ENCODE measurements around the gene MUC5B.

Gene MUC5B

GRCh38 chr11:1269957-1270356, 47.1 kb downstream of the MUC5B start:
- no peak for DNase-seq

- no peak for DNase-seq
Observed at GRCh38 chr11:1270476-1270875, 47.6 kb downstream of the MUC5B start.

- DNase-seq, result no peak
Observed at GRCh38 chr11:1271002-1271401, 48.1 kb downstream of the MUC5B start.

GRCh38 chr11:1271406-1271805, 48.5 kb downstream of the MUC5B start:
- no peak for DNase-seq

- no peak for DNase-seq
Observed at GRCh38 chr11:1271927-1272326, 49.1 kb downstream of the MUC5B start.

- DNase-seq, result no peak
Observed at GRCh38 chr11:1272531-1272930, 49.7 kb downstream of the MUC5B start.

- no peak for DNase-seq
Observed at GRCh38 chr11:1274501-1274900, 51.6 kb downstream of the MUC5B start.

GRCh38 chr11:1275021-1275420, 52.2 kb downstream of the MUC5B start:
- no peak for DNase-seq

GRCh38 chr11:1276041-1276790, 53.4 kb downstream of the MUC5B start:
- DNase-seq, result no peak

GRCh38 chr11:1276866-1277615, 54.2 kb downstream of the MUC5B start:
- DNase-seq, result no peak

- DNase-seq, result no peak
Observed at GRCh38 chr11:1277936-1278512, 55.2 kb downstream of the MUC5B start.

GRCh38 chr11:1278766-1279673, 56.2 kb downstream of the MUC5B start:
- no peak for DNase-seq

- DNase-seq, result no peak
Observed at GRCh38 chr11:1279674-1280055, 56.8 kb downstream of the MUC5B start.

GRCh38 chr11:1280116-1281035, 57.5 kb downstream of the MUC5B start:
- no peak for DNase-seq

GRCh38 chr11:1281326-1281973, 58.6 kb downstream of the MUC5B start:
- DNase-seq, result no peak

GRCh38 chr11:1281974-1282365, 59.1 kb downstream of the MUC5B start:
- DNase-seq, result no peak

GRCh38 chr11:1283091-1283511, 60.2 kb downstream of the MUC5B start:
- no peak for DNase-seq

- DNase-seq, result no peak
Observed at GRCh38 chr11:1283906-1284305, 61.0 kb downstream of the MUC5B start.

GRCh38 chr11:1285316-1285744, 62.5 kb downstream of the MUC5B start:
- DNase-seq, result no peak

GRCh38 chr11:1285876-1286275, 63.0 kb downstream of the MUC5B start:
- DNase-seq, result no peak

- no peak for DNase-seq
Observed at GRCh38 chr11:1287928-1288327, 65.1 kb downstream of the MUC5B start.

All from inflammatory macrophage treated with lipopolysaccharide for 4 hours (primary cell).